Measurements from ENCODE around the gene PAX4. TPM values are rescaled to one million over a fixed set of nuclear protein-coding genes. Genes with fewer than 3 reads are reported as not detected.

Gene PAX4
- total and polyA plus RNA-seq, 2 of the 4 experiments (the other 2 are of a cell fraction) = not detected

GRCh38 chr7:127644484-127644883 is 26.5 kb upstream of the PAX4 start:
- no peak overlapping the region for H2AK5ac ChIP-seq (ENCODE audit: low read depth, low read length)
- peak overlapping the region; percentile 73 for H3K4ac ChIP-seq (ENCODE audit: low read depth, low read length)
- no peak overlapping the region; the same call in 1 of the 2 replicates for H3K23ac ChIP-seq (ENCODE audit: low read depth, low read length)
- no CpG with 5 or more reads among the region's 2 CpGs for WGBS, 2 experiments (ENCODE audit: extremely low coverage in 2 of 2, insufficient read length in 1 of 2)
- peak overlapping the region; percentile 43 for H4K91ac ChIP-seq (ENCODE audit: insufficient read depth, low read depth, low read length)
- H3K4me2 ChIP-seq (ENCODE audit: low read depth, low read length) = peak overlapping the region; percentile 52; the same call in 1 of the 2 replicates
- H3K14ac ChIP-seq (replicated peaks; ENCODE audit: low read depth, low read length) = peak overlapping the region; percentile 73
- H3K79me1 ChIP-seq (ENCODE audit: low read depth in 1 of 2, low read length in 2 of 2) = no peaks in the 10 kb centered on the region
- peak overlapping the region; percentile 82 for H2BK120ac ChIP-seq (ENCODE audit: low read depth, low read length)
- intact Hi-C loops (cut with micrococcal nuclease) (no loop called here), in situ Hi-C loops (cut with MboI; ENCODE audit: low sequenced_read_pairs) (no loop called here), dilution Hi-C loops (cut with HindIII; ENCODE audit: low sequenced_read_pairs, unreplicated experiment) (no loop called here)
- no peaks in the 10 kb centered on the region for H4K20me1 ChIP-seq (ENCODE audit: insufficient read depth, low read length)
- H3K9me3 ChIP-seq (ENCODE audit: control insufficient read depth, insufficient read depth, low read length) = no peaks in the 10 kb centered on the region
- H3K27me3 ChIP-seq (ENCODE audit: control insufficient read depth, insufficient read depth, low read length) = no peaks in the 10 kb centered on the region
- TF ChIP-seq CEBPB (IDR thresholded peaks at IDR 0.05; ENCODE audit: low read depth, low read length) (peak; percentile 20; the same call in 1 of the 2 replicates), RCOR1 (IDR thresholded peaks at IDR 0.05; ENCODE audit: insufficient replicate concordance, low read length) (no peak), CHD1 (IDR thresholded peaks at IDR 0.05; ENCODE audit: low read depth, low read length) (no peak), MAZ (IDR thresholded peaks at IDR 0.05; ENCODE audit: borderline replicate concordance, low read depth, low read length) (no peak)
- H2AK9ac ChIP-seq (replicated peaks; ENCODE audit: low read depth, low read length, poor library complexity) = no peak overlapping the region
- no peak overlapping the region for H2BK15ac ChIP-seq (ENCODE audit: low read depth, low read length)
- DNase-seq (peak; percentile 54), ATAC-seq (ENCODE audit: low read depth) (peak; percentile 67)
- H3K36me3 ChIP-seq (ENCODE audit: control insufficient read depth, insufficient read depth, low read length) = no peaks in the 10 kb centered on the region
- no peak overlapping the region for H3K4me3 ChIP-seq (ENCODE audit: insufficient read depth, low read depth, low read length)
- peaks cover 7% of the 10 kb centered on the region for H3K4me1 ChIP-seq (ENCODE audit: control insufficient read depth, insufficient read depth, low read length)
- H3K56ac ChIP-seq (ENCODE audit: extremely low read depth, insufficient read depth, low read length) = no peak overlapping the region
- no TSS peak for BruUV-seq (replicated peaks)
- peak overlapping the region in 1 of 2 experiments; percentile 69; a peak in 2 of 4 replicates for H4K8ac ChIP-seq (ENCODE audit: low read depth in 2 of 2, low read length in 2 of 2)
- H2AFZ ChIP-seq (replicated peaks; ENCODE audit: low read length, poor library complexity) = peak overlapping the region; percentile 58
- H3K9ac ChIP-seq (ENCODE audit: low read depth, low read length) = peak overlapping the region; percentile 8; the same call in 1 of the 2 replicates
- peaks cover 4% of the 10 kb centered on the region; the same call in 1 of the 2 replicates for H3K9me1 ChIP-seq (ENCODE audit: insufficient read depth, low read length)
- peak overlapping the region; percentile 46; the same call in 1 of the 2 replicates for H3K27ac ChIP-seq (ENCODE audit: insufficient read depth, low read length)
- H2BK20ac ChIP-seq (ENCODE audit: low read depth, low read length) = peak overlapping the region; percentile 64
- peak overlapping the region; percentile 69 for H4K5ac ChIP-seq (ENCODE audit: low read depth, low read length)
- H2BK5ac ChIP-seq (ENCODE audit: low read depth, low read length, poor library complexity, severe bottlenecking) = no peak overlapping the region
- H3K18ac ChIP-seq (ENCODE audit: low read depth, low read length) = peak overlapping the region; percentile 51
- POLR2A ChIA-PET (ENCODE audit: unreplicated experiment) = interaction anchor here (0.7 kb wide), 1 partner anchor 746 kb away, joined by 3 read pairs; no protein-coding TSS in a partner anchor
- CTCF ChIA-PET = no interaction called here

Measured in IMR-90 (cell line).